NCI-H748 (cell line): ENCODE measurements around the gene SNX6.
A peak's percentile ranks its signal among the peaks of the same experiment; 100 is the strongest.
"Not testable (repeated sequence)": the region's sequence is repeated elsewhere in the genome, so short reads cannot be mapped to it uniquely, and the experiment has no call there.

ENCODE experiments used
- DNase-seq: peaks from one replicate; lab custom pipeline; 2025; ENCODE audit not compliant: unreplicated experiment; lab: John Stamatoyannopoulos, UW

SNX6 gene

DNA sequence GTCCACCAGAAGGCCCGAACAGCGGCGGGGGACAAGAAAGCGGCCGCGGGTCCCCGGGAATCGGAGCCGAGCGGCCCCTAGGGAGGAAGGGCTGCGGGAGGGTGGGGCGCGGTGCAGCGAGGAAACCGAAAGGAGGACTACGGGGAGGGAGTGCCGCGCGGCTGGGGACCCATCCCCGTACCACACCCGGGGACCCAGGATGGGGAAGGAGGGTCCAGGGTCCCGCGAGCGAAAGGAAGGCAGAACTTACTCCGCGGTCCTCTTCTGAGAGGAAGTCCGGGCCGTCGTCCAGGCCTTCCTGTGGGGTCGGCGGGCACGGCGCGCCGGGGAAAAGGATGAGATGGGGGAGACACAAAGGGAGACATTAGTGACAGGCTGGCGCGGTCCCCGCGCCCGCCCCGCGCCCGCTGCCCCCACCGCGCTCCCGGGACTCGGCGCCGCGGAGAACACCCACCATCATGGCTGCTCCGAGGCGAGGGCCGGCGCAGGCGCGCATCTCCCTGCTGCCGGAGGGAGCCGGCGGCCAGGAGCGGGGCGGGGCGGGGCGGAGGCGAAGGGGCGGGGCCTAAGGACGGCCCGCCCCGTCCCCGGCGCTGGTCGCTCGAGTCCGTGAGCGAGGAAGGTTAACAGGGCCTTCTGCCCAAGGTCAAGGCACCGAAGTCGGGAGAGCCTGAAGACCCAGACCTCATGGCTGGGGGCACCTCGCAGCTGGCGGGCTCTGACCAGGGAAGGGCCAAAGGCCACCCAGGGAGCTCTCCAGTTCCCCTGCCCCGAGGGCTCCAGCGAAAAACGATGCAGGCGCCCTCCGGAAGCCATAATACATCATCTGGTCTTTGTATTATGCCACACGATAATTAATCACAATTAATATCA is at the start of gene SNX6:
TSS of gene SNX6 (minus strand) at position 492 of the 873 bp plus-strand sequence. CDS start at position 460, 32 bp downstream.
- peak; percentile 82 for DNase-seq

DNA sequence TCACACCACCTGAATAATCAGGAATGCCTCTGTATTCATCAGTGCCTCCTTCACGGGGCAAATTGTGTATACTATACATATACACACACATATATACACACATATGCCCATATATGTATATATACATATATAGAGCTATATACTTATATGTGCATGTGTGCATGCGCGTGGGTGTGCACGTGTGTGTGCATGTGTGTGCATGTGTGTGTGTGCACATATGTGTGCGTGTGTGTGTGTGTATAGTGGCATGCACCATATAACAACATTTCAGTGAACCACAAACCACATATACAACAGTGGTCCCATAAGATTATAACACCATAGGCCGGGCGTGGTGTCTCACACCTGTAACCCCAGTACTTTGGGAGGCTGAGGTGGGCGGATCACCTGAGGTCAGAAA is 48.8 kb upstream of the SNX6 start:
- no peak for DNase-seq

DNA sequence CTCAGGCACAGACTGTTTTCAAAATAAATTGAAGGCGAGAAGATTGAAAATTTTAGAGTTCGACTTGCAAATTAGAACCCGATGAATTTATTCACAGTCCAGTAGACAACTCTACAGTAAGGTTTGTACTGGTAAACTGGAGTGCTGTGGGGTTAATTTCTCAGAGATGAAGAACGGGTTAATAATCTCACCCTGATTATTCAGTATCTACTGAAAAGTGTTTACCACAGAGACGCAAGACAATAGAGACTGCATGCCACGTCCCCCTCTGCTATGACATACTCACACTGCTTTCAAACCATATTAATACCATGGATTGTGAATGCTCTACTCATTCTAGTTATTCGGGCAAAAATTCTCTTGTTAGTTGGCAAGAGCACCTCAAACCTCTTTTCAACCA is 48.4 kb upstream of the SNX6 start:
- no peak for DNase-seq

DNA sequence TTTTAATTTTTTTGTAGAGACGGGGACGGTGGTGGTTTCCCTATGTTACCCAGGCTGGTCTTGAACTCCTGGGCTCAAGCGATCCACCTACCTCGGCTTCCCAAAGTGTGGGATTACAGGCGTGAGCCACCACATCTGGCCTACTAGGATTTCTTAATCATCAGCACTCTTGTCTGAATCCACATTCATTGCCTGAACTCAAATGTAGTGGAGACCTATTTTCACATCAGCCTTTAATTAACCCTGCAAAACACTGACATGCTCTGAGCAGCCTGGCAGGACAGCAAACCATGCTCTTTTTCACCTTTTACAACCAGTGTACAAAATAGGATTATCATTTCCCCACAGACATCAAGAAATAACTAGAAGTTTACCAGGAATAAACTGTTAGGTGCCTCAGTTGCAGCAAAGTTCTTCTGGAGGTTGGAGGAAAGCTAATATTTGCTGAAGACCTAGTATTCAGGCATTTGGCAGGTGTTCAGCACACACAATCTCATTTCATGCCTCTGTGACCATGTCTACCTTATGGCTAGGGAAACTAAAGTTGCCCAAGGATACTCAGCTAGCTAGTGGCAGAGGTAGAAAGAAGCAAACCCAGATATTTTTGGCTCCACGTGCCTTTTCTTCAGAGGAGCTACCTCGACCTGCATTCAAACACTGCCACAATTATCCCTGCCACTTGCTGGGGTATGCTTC is 46.7 kb upstream of the SNX6 start:
- DNase-seq = peak; percentile 13

DNA sequence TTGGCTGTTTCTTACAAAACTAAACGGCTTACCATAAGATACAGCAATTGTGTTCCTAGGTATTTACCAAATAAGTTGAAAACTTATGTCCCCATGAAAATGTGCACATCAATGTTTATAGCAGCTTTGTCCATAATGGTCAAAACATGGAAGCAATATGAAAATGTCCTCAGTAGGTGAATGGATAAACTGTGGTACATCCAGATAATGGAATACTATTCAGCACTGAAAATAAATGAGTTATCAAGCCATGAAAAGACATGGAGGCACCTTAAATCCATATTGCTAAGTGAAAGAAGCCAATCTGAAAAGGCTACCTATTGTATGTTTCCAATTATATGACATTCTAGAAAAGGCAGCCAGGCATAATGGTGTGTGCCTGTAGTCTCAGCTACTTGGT is 43.8 kb upstream of the SNX6 start:
- no peak for DNase-seq

DNA sequence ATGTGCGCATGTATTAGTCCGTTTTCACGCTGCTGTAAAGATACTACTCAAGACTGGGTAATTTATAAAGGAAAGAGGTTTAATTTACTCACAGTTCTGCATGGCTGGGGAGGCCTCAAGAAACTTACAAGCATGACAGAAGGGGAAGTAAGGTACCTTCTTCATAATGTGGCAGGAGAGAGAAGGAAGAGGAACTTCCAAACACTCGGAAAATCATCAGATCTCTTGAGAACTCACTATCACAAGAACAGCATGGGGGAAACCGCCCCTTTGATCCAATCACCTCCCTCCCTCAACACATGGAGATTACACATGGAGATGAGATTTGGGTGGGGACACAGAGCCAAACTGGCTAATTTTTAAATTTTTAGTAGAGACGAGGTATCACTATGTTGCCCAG is 41.8 kb upstream of the SNX6 start:
- no peak for DNase-seq

DNA sequence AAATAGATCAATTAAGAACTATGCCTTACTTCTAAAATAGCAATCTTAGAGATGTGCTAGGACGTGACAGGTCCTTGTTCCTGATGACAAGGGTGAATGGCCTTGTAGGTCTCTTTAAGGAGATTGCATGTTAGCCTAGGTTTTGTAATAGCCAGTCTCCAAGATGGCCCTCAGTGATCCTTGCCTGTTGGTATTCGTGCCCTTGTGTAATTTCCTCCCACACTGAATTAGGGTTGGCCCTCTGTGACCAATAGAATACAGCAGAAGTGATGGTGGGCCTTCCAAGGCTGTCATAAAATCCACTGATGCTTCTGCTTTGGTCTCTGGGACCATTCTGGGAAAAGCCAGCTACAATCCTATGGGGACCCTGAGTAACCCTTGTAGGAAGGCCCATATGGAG is 38.2 kb upstream of the SNX6 start:
- DNase-seq = no peak

DNA sequence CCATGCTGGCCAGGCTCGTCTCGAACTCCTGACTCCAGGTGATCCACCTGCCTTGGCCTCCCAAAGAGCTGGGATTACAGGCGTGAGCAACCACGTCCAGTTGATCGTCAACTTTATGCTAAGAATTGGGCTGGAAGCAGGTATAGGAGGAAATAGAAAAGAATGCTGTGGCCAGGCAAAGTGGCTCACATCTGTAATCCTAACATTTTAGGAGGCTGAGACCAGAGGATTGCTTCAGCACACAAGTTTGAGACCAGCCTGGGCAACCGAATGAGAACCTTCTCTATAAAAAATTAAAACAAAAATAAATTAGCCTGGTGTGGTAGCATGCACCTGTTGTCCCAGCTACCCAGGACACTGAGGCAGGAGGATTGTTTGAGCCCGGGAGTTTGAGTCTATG is 37.1 kb upstream of the SNX6 start:
- DNase-seq = no peak

DNA sequence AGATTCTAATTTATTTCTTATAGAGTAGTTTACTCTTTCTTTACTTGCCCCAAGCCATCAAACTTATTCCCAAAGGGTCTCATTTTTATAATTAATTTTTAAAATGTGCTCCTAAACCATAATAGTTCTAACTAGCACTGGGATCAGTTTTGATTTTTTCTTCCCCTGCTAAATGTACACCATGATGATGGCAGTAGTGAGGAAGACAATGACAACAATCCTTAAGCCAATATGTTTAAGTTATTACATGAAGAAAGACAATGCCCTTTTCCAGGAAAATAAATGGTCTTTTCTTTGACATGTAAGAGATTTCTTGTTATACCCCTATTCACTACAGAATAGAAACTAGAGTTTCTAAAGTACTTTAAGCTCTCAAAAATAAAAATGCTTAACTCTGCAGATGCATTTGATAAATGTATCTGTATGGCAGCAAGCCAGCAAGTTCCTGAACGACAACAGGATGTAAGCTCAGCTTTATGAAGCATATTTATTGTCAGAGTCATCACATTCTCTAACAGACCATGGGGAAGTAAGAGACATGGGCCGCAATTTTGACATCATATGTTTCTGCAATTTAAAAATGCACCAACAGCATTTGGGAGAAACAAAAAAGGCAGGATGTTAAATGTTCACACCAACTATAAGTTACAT is 36.0 kb upstream of the SNX6 start:
- no peak for DNase-seq

DNA sequence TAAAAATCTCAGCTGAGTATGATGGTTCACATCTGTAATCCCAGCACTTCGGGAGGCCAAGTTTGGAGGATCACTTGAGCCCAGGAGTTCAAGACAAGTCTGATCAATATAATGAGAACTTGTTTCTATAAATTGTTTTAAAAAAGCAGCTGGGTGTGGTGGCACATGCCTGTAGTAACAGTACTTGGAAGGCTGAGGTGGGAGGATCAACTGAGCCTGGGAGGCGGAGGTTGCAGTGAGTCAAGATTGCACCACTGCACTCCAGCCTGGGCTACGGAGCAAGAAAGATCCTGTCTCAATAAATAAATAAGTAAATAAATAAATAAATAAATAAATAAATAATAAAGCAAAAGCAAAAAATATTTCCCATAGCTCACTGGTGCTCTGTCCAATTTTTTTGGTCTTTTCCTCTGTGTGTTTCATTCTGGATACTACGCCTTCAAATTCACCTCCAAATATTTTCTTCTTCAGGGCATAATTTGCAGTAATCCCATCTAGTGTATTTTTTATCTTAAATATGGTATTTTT is 32.7 kb upstream of the SNX6 start:
- DNase-seq = no peak

DNA sequence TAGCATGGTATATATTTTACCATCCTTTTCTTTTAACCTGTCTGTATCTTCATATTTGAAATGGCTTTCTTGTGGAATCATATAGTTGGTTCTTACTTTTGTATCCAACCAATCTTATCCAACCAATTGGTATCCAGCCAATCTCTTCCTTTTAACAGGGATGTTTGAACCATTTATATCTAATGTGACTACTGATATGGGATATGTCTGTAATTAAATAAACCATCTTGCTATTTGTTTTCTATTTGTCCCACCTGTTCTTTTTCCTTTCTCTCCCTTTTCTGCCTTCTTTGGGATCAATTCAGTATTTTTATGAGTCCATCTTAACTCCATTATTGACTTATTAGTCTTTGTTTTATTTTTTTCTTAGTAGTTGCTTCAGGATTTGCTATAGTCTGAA is 30.8 kb upstream of the SNX6 start:
- DNase-seq = no peak

DNA sequence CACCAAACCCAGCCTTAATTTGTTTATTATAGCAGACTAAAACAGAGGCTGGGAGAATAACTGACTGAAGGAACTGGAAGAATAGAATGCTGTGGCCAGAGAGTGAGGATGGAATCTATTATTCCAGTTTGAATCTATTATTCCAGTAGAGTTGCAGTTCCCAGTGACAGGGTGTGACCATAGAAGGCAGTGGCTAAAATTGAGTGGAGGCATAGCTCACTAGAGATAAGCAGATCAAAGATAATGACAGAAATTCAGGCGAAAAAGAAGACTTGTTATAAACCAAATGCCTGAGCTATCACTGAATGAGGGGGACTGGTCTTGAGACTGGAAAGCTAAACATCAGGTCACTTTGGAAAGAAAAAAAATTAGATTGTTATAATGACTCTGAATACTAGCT is 26.0 kb upstream of the SNX6 start:
- no peak for DNase-seq

DNA sequence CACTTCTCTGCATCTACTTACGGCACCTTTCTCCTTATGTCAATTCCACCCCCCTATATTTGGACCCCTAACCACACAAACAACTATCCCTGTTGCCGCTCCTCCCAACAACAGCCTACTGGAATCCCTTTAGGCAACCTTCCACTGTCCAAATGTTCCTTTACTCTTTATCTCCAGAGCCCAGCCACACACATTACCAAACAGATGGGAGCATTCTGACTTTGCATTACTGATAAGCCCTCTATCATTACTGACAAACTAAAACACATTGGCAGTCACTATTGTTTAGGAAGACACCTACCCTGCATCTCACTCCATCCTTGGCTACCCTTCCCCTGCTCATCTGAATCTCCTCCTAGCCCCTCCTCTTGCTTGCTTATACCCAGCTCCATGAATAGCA is 23.1 kb upstream of the SNX6 start:
- not testable (repeated sequence) for DNase-seq

DNA sequence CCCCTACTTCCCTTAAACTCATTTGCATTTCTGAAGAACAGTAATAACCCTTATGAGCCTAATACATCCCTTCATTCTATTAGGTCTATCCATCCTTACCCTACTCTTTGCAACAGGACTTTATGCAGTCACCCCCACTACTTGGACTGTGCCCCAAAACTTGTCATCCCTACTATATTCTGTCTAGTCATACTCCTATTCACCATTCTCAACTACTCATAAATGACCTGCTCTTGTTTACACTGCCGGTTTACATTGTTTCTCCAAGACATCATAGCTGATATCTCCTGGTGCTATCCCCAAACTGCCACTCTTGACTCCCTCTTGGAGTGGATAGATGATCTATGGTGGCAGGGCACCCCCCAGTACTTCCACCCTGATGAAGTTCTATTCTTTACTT is 22.4 kb upstream of the SNX6 start:
- not testable (repeated sequence) for DNase-seq

DNA sequence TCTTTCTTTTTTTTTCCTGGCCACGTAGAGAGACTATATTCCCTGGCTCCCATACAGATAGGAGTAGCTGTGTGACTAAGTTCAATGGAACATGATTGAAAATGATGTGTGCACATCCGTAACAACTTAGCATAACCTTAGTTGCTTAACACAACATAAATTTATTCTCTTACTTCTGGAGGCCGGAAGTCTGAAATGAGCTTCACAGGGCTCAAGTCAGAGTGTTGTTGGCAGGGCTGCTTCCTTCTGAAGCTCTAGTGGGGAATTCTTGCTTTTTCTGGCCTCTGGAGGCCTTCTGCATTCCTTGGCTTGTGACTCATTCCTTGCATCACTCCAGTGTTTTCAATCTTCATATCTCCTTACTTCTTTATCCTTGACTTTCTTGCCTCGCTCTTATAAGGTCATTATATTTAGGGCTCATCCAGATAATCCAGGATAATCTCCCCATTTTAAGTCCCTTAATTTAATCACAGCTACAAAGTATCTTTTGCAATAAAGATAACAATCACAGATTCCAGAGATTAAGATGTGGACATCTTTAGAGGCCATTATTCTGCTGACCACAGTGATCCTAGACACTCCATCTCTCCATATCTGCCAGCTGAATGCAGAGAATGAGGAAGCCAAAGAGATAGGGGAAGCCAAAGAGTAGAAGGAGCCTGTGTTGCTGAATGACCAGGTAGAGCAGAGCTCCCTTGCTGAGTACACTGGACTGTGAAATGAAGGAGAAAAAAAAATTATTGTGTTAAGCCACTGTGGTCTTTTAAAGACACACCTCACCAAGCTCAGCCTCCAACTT is 21.0 kb upstream of the SNX6 start:
- DNase-seq = no peak

DNA sequence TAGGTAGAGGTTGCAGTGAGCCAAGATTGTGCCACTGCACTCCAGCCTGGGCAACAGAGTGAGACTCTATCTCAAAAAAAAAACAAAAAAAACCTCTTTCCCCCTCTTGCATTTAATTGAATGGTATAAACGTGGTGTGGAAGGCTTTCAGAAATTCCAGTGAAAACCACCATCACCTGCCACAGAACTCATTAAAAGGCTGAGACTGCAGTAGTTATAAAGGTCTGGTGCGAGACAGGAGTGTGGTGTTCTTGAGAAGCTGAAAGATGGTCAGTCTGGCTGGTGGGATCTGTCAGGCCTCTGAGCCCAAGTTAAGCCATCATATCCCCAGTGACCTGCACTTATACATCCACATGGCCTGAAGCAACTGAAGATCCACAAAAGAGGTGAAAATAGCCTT is 20.1 kb upstream of the SNX6 start:
- DNase-seq = not testable (repeated sequence)

DNA sequence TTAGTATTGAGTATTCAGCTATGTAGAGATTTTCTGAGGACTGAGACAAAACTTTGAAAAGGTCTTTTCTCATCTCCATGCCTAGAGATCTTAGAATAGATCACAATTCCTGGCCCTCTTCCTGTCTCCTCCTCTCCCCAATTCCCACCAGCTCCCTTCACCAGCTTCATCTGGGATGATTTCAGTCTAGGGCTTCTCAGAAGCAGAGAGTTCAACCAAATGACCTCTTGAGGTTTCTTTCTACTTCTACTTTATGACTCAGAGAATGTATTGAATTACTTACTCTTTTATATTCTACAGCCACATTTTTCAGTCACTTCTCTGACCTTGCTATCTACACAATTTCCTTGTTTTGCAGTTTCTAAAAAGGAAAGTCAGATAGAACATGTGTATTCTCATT is 19.4 kb upstream of the SNX6 start:
- no peak for DNase-seq

DNA sequence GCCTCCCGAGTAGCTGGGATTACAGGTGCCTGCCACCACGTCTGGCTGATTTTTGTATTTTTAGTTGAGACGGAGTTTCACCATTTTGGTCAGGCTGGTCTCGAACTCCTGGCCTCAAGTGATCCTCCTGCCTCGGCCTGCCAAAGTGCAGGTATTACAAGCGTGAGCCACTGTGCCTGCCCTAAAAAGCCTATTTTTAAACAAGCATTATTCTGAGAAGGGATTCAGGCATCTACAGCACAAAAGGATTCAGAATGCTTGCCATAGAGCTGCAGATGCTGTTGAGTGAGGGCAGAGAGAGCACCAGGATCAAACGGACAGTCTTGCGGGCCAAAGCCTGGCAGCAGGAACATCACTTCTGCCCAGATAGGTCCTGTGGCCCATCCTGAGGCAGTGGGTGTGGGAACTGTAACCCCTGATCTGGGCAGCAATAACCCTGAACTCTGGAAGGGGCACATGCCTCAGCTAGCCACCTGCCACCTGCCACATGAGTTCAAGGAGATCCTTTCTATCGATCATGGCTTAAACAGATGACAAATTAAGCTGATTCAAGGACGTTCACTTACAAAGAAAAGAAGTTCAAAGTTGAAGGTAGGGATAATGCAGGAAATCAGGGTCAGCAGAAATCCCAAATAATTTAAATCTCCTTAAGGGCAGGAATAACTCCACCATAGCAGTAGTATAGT is 16.8 kb upstream of the SNX6 start:
- no peak for DNase-seq

DNA sequence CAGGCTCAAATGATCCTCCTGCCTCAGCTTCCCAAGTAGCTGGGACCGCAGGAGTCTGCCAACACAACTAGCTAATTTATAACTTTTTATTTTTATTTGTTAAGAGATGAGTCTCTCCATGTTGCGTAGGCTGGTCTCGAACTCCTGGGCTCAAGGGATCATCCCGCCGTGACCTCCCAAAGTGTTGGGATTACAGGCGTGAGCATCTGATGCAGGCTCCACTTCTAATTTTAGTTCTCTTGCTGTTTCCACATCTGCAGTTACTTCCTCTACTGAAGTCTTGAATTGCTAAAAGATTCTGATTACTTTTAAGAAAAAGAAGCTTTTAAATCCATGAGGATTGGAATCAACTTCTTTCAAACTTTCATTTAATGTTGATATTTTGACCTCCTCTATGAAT is 13.4 kb upstream of the SNX6 start:
- DNase-seq = no peak

DNA sequence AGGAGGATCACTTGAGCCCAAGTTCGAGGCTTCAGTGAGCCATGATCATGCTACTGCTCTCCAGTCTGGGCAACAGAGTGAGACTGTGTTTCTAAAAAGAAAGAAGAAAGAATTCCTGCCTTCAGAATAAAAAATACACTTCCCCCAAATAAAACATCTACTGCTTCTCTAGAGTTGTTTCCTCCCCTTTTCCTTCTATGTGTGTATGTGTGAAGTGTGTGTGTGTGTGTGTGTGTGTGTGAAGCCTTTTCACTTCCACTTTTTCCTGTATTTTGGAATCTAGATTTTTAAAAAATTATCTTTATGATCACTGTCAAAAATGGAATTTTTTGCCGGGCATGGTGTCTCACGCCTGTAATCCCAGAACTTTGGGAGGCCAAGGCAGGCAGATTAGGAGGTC is 12.6 kb upstream of the SNX6 start:
- no peak for DNase-seq
